Fibroblast of gingiva (primary cell): ENCODE measurements around the gene PDE4D.
A peak's percentile ranks its signal among the peaks of the same experiment; 100 is the strongest.
"Not testable (repeated sequence)": the region's sequence is repeated elsewhere in the genome, so short reads cannot be mapped to it uniquely, and the experiment has no call there.

Source experiments
- DNase-seq: peaks from one replicate; pipeline ENCODE4 v3.0.0-alpha.2; 2011; ENCODE audit warnings: low read depth

Gene PDE4D

DNA sequence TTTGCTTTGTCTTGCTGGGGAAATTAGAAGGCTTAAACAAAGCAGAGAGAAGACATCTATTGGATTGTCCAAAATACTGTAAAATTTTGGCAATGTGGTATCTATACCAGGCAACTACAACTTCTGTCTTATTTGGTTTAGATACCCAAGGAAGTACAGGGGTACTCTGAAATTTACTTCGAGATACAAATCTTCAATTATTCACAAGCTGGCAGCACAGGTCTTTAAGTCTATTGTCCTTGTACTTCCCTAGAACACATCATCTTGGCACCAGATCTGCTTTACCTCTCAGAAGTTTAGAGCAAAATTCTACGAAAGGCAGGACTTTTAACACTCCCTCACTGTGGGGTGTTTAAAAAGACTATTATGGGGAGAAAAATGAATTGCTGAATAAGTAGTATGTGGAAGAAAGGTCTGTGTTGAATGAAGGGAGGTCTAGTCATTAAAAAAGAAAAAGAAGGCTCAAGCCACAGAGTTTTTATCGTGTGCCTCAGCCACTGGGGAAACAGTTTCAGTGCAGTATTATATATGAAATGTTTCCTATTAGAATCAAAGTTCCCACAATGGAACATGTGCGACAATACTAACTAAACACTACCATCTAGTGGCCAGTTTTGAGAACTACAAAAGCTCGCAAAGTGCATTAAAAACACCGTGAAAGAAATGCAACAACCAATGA lies 93.7 kb downstream of the PDE4D start:
- DNase-seq: peak; percentile 51

DNA sequence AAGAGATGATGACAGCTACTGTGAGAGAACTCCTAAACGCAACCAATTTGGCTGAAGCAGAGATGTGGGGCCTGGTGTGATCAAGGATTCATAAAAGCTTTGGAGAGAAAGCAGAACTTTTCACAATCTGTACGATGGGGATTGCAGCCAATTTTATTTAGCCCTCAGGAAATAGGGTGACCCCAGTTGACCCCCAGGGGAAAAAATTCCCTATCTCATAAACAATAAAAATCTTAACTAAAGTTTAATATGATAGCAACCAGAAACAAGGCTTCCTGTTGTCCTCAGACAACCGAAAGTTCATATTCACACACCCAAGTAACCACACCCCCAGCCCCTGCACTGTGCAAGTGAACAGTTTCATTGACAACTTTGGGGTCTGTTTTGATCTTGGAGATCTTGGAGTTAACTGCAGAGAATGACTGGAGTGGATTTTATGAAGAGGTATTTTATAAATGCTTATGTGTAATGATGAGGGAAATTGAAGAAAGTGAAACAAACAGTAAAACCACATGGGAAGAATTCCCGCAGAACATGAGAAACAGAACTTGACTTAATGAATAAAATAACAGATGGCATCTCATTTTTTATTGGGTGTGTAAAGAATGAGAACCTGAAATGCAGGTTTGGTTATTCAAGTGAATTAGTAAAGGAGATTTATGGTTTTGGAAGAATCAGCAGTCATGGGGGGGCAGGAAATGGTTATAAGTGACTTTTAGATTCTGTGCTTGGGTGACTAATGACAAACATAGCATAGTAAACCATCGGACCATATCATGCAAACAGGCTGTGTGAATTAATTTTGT lies 94.5 kb downstream of the PDE4D start:
- DNase-seq: peak; percentile 38

DNA sequence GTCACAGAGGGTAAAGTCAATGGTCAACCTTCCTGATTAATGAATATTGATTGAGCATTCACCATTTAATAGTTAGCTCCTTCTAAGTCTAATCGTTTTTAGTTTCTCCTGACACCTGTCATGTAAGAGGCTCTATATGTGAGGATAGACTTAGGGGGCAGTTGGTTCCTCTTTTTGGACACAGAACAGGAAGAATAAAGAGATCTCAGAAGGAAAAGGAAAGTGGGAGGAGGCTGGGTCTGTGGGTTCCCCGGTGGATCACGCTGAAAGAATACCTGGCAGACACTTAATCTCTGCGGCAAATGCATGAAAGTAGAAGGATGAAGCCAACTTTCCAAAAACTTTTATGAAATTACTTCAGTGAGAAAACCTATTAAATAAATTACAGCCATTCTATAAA lies 98.4 kb downstream of the PDE4D start:
- DNase-seq: no peak

DNA sequence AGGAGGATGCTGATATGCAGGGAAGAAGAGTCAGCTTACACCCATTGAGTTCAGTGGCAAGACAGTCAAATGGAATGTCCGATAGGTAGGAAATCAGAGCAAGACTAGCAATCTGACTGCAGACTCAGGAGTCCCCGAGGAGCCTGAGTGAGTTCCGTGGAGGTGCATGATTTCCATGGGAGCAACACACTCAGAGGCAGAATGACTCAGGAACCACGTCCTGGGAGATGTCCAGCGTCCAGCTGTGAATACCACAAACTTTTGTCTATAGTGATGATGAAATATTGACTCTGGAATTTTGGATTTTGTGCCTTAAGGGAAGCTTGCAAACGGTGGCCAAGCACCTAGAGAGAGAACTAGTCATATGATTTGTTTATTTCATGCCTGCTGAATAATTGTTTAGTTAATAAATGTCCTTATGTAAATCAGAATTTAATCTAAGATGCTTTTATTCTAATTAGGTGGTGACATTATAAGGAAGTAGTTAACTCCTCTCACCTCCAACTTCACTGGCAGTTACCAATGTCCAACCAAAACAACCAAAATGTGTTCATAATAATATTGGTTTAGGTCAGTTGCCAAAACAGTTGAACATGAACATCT lies 100.4 kb downstream of the PDE4D start:
- peak; percentile 88 for DNase-seq

DNA sequence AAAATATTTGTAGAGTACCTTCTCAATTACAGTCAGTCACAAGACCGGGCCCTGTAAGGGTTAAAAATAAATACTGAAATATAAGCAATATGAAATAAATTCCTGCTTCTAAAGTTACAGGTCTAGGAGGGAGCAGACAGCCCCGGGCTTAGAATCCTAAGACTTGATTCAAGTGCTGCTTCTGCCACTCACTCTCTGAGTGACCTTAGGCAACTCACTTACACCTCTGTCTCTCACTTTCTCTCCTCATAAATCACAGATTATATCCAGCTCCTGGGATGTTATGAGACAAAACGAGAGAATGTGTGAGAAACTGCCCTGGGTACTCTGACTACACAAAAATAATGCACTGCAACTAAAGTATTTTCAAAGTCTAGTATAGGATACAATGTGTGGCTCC lies 101.9 kb downstream of the PDE4D start:
- no peak for DNase-seq

DNA sequence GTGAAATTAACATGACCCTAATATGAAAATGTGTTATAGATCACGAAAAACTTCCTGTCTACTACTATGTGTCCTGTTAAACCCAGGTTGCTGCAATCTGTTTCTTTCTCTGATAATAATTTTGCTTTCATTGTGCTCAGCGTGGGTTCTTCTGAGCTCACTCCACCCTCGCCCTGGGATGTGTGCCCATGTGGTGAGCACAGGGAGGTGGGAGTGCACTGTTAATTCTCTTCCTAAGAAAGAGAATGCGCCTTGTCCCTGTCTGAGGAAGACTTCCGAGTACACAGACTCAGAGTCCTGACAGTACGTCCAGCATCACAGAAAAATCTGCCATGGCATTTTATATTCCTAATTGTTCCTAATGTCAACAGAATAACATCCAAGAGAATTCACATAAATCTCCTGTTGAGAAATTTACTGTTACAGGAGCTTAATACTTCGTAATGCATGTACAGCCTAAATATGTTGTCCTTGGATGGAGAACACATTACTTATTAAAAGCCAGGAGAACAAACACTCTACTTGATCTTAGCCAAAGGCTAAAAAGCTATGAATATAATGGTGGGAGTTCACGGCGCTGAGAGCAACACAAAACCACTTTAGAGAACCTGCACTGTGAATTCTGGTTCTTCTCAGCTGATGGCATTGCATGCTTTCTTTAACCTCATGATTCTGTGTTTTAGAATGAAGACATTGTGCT lies 102.6 kb downstream of the PDE4D start:
- DNase-seq: no peak

DNA sequence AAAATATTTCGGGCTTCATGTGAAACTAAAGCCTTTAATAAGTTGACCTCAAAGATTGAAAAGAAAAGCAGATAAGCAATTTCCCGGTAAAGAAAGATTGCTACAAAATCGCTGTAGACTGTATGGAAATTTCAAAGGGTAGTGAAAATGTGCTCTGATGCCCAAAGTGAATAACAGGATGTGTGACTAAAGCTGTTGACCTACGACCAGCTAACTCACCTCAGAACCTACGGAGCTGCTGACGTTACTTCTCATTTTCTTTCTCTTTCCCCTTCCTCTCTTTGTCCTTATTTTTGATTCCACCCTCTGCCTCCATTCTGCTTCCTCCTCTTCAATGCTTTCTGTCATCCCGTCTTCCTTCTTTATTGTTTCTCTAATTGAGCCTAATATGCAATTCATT lies 103.2 kb downstream of the PDE4D start:
- DNase-seq: no peak

DNA sequence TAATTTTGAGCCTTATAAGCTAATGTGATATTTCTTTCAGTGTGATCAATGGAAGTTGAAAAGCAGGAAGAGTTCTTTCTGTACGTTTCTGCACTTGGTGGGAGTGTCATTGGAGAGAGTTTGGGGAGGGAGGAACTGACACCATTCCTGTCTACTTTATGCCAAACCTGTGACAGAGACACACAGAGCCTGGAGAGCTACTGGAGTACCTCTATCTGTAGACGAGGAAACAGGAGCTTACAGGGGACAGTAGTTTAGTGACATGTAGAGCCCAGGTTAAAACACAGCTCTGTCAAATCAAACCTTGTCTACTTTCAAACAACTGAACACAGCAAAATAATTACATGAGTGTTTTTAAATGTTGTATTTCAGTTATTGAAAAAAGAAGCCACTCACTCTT lies 103.6 kb downstream of the PDE4D start:
- DNase-seq: no peak

DNA sequence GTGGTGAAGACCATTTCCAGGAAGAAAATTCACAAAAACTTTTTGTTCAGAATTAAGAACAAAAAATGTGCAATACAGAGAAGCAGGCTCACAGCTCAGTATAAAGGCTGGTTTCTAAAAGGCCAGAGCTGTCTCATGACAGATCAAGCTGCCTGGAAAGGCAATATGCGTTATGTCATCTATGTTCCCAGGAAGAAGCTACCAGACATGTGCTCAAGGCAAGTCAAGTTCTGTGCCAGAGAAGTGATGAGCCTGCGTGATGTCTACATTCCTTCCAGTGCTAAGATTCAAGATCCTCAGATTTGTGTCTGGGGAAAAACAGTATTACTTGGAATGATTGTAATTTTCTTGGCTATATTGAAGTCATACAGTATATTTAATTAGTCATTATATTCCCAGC lies 104.3 kb downstream of the PDE4D start:
- no peak for DNase-seq

DNA sequence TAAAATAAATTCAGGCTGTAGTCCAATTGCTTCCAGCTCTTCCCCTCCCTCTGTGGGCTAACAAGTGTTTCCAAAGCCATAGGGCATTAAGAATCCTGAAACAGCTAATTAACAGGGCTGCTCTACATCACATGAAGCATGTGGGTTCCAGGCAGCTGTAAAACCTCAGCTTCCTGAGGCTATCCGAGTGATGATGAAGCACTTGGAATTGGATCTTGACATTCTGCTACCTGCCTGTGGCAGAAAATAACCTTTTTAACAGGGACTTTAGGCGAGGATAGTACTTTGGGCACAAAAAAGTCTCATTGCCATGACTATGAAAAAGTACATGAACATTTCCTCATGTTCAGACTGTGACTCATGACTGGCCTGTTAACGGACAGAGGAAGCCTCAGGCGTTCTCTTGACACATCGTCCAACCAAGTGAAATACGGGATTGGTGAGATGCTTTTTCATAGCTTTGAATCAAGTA lies 107.2 kb downstream of the PDE4D start:
- peak; percentile 84 for DNase-seq

DNA sequence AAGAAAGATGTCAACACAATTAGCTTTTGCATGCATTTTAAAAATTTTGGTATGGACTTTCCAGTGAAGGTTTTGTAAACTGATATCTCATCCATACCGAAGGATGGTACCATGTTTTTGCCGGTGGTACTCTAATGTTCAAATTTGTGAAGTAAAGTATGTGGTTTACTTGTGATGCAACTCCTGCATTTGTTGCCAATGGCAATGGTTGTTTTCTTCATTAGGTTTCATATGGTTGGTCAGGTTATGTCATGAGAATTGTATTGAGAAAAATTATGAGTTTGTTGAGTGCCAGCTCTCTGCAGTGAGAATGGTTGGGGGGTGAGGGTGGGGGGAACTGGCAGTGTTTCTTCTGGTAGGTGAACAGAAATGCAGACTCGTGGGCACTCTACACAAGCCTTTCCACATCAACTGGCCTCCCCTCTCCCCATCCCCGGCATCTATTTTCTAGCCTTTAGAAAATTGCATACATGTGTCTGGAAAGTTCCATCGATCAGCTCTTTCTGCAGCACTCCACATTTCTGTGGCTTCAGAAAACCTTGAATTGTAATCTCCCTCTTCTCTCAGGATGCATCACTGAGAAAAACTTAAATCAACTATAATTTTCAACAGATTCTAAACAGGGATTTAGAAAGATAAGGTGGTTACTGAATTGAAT lies 107.7 kb downstream of the PDE4D start:
- peak; percentile 16 for DNase-seq

DNA sequence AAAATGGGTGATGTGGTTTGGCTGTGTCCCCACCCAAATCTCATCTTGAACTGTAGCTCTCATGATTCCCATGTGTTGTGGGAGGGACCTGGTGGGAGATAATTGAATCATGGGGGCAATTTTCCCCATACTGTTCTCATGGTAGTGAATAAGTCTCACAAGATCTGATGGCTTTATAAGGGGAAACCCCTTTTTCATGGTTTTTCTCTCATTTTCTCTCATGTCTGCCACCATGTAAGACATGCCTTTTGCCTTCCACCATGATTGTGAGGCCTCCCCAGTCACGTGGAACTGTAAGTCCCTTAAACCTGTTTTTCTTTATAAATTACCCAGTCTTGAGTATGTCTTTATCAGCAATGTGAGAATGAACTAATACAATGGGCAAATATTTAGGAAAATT lies 108.8 kb downstream of the PDE4D start:
- DNase-seq: not testable (repeated sequence)

DNA sequence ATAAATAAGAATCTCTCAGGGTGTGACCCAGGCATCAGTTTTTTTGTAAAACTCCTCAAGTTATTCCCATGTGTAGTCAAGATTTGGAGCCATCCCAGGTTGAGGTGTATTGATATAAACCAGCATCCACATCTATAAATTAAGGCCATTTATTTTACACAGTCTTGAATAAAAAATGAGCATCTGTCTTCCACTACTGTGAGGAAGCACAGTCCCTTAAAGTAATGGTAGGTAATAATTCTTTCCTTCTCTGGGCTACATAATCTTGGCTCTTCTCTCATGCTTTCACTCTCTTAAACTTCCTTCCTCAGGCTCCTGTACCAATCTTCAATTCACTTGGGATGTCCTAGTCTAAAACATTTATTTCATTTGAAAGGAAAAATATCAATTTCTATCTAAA lies 110.3 kb downstream of the PDE4D start:
- no peak for DNase-seq

DNA sequence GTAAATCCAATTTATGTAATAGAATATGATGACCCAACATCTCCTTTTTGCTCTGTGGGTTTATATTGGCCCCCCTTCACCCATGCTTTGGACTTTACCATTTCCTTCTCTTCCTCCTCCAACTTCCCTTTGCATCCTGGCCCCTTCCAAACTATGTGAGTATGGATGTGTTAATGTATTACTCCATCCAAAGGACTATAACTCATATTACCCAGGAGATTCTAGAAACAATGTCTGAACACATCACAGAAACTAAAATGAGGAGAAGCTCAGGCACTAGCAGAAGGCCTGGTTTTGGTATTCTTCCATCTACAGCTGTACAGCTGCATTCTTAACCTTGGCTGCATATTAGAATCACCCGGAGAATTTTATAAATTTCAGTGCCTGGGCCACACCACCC lies 110.7 kb downstream of the PDE4D start:
- DNase-seq: no peak

DNA sequence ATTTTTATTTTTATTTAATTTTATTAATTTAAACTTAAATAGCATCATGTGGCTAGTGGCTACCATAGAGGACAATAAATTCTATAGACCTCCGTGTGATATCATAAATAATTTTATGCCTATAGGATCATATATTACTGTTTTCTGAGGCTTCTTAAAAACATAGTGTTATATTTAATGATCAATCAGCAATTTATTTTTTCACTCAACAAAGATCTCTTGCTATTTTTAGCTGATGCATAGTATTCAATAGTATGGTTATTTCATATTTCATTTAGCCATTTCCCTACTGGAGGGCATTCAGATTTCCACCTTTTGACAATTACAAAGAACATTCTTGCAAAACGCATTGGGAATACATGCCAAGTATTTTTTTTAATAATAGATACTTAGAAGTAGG lies 114.1 kb downstream of the PDE4D start:
- no peak for DNase-seq

DNA sequence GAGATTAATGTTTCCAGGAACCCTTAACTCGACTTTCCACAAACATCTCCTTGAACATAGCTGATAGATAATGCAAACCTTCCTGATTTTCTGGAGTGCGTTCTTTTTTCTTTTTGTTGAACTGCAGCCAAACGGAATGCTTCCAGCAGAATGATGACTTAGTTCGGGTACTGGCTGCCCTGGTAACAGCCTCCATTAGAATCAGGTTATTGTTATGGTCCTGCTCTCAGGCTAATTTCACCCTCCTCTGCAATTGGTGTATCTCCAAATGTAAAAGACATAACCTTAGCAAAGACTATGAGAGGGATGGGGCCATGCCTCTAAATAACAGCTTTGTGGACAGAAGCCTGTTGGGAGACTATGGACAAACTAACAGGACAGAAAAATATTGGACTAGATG lies 116.5 kb downstream of the PDE4D start:
- no peak for DNase-seq

DNA sequence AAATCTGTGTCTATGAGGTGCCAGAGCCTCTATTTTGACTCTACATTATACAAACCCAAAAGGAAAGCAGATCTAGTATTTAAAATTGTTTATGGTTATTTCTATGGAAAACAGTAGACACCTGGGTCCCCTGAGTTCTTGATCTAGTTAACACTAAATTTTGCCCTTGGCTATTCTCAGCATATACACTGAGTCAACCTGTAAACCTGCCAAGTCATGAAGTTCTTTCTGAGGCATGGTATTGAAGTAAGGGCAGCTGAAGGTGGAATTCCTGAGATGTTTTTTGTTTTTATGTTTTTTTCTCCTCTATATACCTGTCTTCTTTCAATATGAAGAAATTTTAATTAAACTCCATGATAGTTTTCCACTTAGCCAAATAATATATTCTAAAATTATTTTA lies 120.2 kb downstream of the PDE4D start:
- no peak for DNase-seq

DNA sequence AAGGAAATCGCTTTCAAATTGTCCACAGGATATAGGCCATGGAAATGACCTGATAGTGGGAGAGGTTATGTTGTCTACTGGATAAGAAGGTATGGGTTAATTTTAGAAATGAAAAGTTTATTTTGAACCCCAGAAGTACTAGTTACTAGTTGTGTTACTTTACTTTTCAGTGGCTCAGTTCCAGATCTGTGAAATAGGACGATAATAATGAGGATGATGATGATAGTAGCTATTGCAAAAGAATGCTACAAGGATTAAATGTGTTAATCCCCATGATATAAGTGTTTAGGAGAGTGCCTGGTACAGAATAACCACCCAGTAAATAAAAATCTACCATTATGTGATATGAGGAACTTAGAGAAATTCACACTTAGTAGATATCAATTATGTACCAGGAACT lies 120.8 kb downstream of the PDE4D start:
- no peak for DNase-seq

DNA sequence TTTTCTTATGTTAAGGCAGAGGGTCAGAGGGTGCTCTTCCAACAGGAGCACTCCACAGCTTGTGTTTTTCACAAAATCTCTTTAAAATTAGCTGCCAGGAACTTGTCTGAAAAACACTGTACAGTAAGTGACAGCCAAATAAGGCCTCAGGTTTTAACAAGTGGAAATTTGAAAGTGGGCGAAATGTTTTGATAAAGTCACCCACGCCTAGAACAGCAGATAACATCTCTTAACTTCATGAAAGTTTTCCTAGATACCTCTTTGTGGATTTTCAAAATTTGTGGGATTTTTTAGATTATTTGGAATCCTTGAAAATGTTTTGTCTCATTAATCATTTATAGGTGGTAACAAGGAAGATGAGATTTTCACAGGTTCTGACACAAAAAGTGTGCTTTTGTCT lies 121.3 kb downstream of the PDE4D start:
- no peak for DNase-seq

DNA sequence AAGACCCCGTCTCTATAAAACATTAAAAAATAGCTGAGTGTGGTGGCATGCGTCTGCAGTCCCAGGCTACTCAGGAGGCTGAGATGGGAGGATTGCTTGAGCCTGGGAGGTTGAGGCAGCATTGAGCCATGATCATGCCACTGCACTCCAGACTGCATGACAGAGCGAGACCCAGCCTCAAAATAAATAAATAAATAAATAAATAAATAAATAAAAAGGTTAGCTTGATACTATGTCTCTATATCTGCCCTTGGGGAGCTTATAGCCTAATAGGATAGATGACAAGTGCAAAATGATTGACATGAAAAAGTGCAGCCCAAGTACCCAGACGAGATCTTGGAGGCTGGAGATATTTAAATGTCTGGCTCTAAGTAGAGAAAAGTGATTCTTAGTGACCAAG lies 122.6 kb downstream of the PDE4D start:
- no peak for DNase-seq

DNA sequence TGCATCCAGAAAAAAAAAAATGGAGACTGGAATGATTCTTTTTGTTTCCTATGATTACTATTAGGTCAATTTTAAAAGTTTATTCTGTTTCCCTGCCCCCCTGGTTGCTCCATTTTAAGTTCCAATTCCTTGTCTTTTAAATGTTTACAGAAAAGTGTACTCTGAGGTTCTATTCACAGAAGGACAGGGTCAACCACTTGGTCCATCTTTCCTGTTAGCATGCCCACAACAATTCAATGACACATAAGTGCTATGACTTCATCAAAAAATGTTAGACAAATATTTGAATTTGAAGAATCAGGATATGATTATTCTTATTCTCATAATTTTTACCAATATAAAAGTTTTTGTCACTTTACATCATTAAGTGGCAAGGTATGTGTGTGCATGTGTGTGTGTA lies 123.7 kb downstream of the PDE4D start:
- DNase-seq: no peak

DNA sequence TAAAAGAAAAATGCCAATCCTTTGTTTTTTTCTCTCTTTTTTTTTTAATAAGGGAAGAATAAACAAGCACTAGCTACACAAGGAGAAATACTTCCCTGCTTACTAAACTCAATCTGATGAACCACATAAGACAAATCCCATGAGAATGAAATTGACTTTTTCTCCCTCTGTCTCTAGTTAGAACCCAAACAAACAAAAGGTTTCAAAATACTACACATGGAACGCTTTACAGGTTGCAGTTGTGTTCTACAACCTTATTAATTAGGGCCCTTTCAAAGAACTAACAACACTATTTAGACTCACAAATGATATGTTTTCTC lies 124.5 kb downstream of the PDE4D start:
- DNase-seq: peak; percentile 88
